OCI-LY1 (cell line): ENCODE results near the gene CCDC51.

Experiments
- H2AFZ ChIP-seq: fragments of 200-600 bp; sonication (generic), shearing (Covaris generic); 2 replicates; pipeline ENCODE4 v1.6.0; 2014; ENCODE audit warnings: antibody characterized with exemption, mild to moderate bottlenecking, low read length
- H3F3A ChIP-seq: fragments of 200-600 bp; sonication (generic), shearing (Covaris generic); 2 replicates; pipeline ENCODE4 v1.6.0; 2014; ENCODE audit warnings: mild to moderate bottlenecking, antibody characterized with exemption, low read length, moderate library complexity; ENCODE audit not compliant: insufficient read depth
- H3K27ac ChIP-seq: fragments of 200-600 bp; sonication (generic); 2 replicates; pipeline ENCODE4 v1.5.1; 2014; ENCODE audit warnings: low read length, mixed run types, mild to moderate bottlenecking, low read depth; ENCODE audit not compliant: poor library complexity, severe bottlenecking
- H3K27me3 ChIP-seq: fragments of 200-600 bp; sonication (generic); 2 replicates; pipeline ENCODE4 v1.6.0; 2014; ENCODE audit warnings: antibody characterized with exemption, mild to moderate bottlenecking, low read length, moderate library complexity; ENCODE audit not compliant: insufficient read depth
- H3K36me3 ChIP-seq: fragments of 200-600 bp; sonication (generic); 2 replicates; pipeline ENCODE4 v1.6.1; 2014; ENCODE audit warnings: mild to moderate bottlenecking, antibody characterized with exemption, low read length, moderate library complexity, mixed read lengths; ENCODE audit not compliant: insufficient read depth
- H3K4me1 ChIP-seq: fragments of 200-600 bp; sonication (generic); 2 replicates; pipeline ENCODE4 v1.5.1; 2014; ENCODE audit warnings: mild to moderate bottlenecking, low read length, moderate library complexity; ENCODE audit not compliant: insufficient read depth, severe bottlenecking
- H3K4me2 ChIP-seq: fragments of 200-600 bp; sonication (generic), shearing (Covaris generic); 2 replicates; pipeline ENCODE4 v1.6.1; 2014; ENCODE audit warnings: low read length
- H3K4me3 ChIP-seq: fragments of 200-600 bp; sonication (generic); 2 replicates; pipeline ENCODE4 v1.5.1; 2014; ENCODE audit warnings: low read length, low read depth, mild to moderate bottlenecking, mixed read lengths; ENCODE audit not compliant: poor library complexity, severe bottlenecking
- H3K79me2 ChIP-seq: fragments of 200-600 bp; shearing (Covaris generic); 2 replicates; pipeline ENCODE4 v1.6.1; 2016; ENCODE audit warnings: mixed run types, low read length, mixed read lengths; ENCODE audit not compliant: insufficient read depth
- H3K9ac ChIP-seq: fragments of 200-600 bp; sonication (generic), shearing (Covaris generic); 2 replicates; pipeline ENCODE4 v1.6.1; 2014; ENCODE audit warnings: mild to moderate bottlenecking, low read length, mixed read lengths
- H3K9me2 ChIP-seq: fragments of 200-600 bp; sonication (generic), shearing (Covaris generic); 2 replicates; pipeline ENCODE4 v1.6.1; 2014; ENCODE audit warnings: low read depth, mild to moderate bottlenecking, low read length, mixed read lengths
- H3K9me3 ChIP-seq: fragments of 200-600 bp; shearing (Covaris generic); 2 replicates; pipeline ENCODE4 v1.6.1; 2014; ENCODE audit warnings: low read length, mixed read lengths
- H4K20me1 ChIP-seq: fragments of 200-600 bp; sonication (generic), shearing (Covaris generic); 2 replicates; pipeline ENCODE4 v1.6.0; 2016; ENCODE audit warnings: mild to moderate bottlenecking, low read length; ENCODE audit not compliant: insufficient read depth
- EZH2 ChIP-seq: fragments of 200-600 bp; sonication (generic), shearing (Covaris generic); IDR thresholded peaks from 2 replicates; pipeline ENCODE4 v1.8.0; 2017; ENCODE audit warnings: borderline replicate concordance, mixed run types, mild to moderate bottlenecking, antibody characterized with exemption, low read length, moderate library complexity, mixed read lengths
- TF ChIP-seq, protein P1 (sequence below): fragments of 200-600 bp; sonication (generic), shearing (Covaris generic); IDR thresholded peaks from 2 replicates; pipeline ENCODE4 v1.5.1; 2017; ENCODE audit warnings: mild to moderate bottlenecking, antibody characterized with exemption, low read length, moderate library complexity, mixed read lengths

The CCDC51 gene

DNA sequence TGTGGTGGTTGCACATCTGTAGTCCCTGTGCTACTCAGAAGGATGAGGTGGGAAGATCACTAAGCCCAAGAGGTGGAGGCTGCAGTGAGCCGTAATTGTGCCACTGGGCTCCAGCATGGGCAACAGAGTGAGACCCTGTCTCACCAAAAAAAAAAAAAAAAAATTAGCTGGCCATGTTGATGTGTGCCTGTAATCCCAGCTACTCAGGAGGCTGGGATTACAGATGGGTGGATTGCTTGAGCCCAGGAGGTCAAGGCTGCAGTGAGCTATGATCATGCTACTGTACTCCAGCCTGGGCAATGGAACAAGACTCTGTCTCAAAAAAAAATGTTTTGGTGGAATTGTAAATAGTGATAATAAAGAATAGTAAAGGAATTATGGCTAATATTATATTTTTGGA lies 16.5 kb upstream of the CCDC51 start:
- Histone ChIP-seq H3F3A (no peaks in the 10 kb centered on the region), H3K9me2 (no peaks in the 10 kb centered on the region), H3K36me3 (peaks cover 88% of the 10 kb centered on the region), H3K27ac (no peak overlapping the region), H3K9me3 (no peaks in the 10 kb centered on the region), H3K27me3 (no peaks in the 10 kb centered on the region), H3K4me2 (no peak overlapping the region), H3K9ac (no peak overlapping the region), H3K4me3 (no peak overlapping the region), H3K4me1 (no peaks in the 10 kb centered on the region), H2AFZ (no peak overlapping the region), H3K79me2 (no peaks in the 10 kb centered on the region), H4K20me1 (no peaks in the 10 kb centered on the region)
- no peak for TF ChIP-seq EZH2
- TF ChIP-seq, protein P1, sequence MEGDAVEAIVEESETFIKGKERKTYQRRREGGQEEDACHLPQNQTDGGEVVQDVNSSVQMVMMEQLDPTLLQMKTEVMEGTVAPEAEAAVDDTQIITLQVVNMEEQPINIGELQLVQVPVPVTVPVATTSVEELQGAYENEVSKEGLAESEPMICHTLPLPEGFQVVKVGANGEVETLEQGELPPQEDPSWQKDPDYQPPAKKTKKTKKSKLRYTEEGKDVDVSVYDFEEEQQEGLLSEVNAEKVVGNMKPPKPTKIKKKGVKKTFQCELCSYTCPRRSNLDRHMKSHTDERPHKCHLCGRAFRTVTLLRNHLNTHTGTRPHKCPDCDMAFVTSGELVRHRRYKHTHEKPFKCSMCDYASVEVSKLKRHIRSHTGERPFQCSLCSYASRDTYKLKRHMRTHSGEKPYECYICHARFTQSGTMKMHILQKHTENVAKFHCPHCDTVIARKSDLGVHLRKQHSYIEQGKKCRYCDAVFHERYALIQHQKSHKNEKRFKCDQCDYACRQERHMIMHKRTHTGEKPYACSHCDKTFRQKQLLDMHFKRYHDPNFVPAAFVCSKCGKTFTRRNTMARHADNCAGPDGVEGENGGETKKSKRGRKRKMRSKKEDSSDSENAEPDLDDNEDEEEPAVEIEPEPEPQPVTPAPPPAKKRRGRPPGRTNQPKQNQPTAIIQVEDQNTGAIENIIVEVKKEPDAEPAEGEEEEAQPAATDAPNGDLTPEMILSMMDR: no peak

DNA sequence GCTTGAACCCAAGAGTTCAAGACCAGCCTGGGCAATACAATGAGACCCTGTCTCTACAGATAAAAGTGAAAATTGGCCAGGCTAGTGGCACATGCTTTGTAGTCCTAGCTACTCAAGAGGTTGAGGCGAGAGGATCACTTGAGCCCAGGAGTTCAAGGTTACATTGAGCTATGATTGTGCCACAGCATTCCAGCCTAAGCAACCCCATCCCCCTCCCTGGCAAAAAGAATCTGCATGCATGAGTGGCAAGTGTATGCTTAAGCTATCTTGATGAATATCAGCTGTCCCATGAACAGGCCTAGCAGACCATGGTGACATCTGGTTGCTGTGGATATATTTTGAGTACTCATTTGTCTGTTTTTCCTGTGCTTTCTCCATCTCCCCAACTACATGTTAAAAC lies 11.4 kb upstream of the CCDC51 start:
- no peak overlapping the region for H3K9ac ChIP-seq
- H3K4me3 ChIP-seq: no peak overlapping the region
- H2AFZ ChIP-seq: no peak overlapping the region
- no peaks in the 10 kb centered on the region for H4K20me1 ChIP-seq
- no peaks in the 10 kb centered on the region for H3K27me3 ChIP-seq
- H3K9me2 ChIP-seq: no peaks in the 10 kb centered on the region
- no peak overlapping the region for H3K4me2 ChIP-seq
- no peak overlapping the region for H3K27ac ChIP-seq
- H3K4me1 ChIP-seq: peaks cover 16% of the 10 kb centered on the region
- H3K9me3 ChIP-seq: no peaks in the 10 kb centered on the region
- H3F3A ChIP-seq: no peaks in the 10 kb centered on the region
- peaks cover 54% of the 10 kb centered on the region for H3K36me3 ChIP-seq
- TF ChIP-seq EZH2: no peak
- H3K79me2 ChIP-seq: peaks cover 9% of the 10 kb centered on the region

- no peaks in the 10 kb centered on the region for H3K9me3 ChIP-seq
- H3K36me3 ChIP-seq: peaks cover 41% of the 10 kb centered on the region
- H3K4me3 ChIP-seq: peak within 1 kb of the TSS; percentile 81
- no peak within 1 kb of the TSS; the same call in 1 of the 2 replicates for H2AFZ ChIP-seq
- peak within 1 kb of the TSS; percentile 81 for H3K9ac ChIP-seq
- peak within 1 kb of the TSS; percentile 97 for H3K4me2 ChIP-seq
- TF ChIP-seq EZH2: no peak
- TF ChIP-seq, protein P1: no peak
- 0 out of 2 replicates have a peak, but pooled peaks cover 2% of the 10 kb centered on the region for H3F3A ChIP-seq
- no peaks in the 10 kb centered on the region for H3K27me3 ChIP-seq
- H3K9me2 ChIP-seq: no peaks in the 10 kb centered on the region
- no peak within 1 kb of the TSS for H3K27ac ChIP-seq
- H3K79me2 ChIP-seq: peaks cover 15% of the 10 kb centered on the region
- H3K4me1 ChIP-seq: peaks cover 34% of the 10 kb centered on the region
- H4K20me1 ChIP-seq: no peaks in the 10 kb centered on the region
These were observed 6.7 kb upstream of the CCDC51 start, which contains the start of gene ATRIP for GRCh38 chr3:48446425-48447193. ATRIP (plus strand) TSS chr3:48446737; CDS start chr3:48446846, 109 bp downstream.
